GM19372 (cell line): ENCODE measurements around the gene SORL1.

Experiments used
- ATAC-seq: cut with Tn5 transposase; IDR thresholded peaks from one replicate; pipeline ENCODE4 v1.9.1; 2021; ENCODE audit warnings: mild to moderate bottlenecking, low read depth, moderate library complexity; ENCODE audit not compliant: unreplicated experiment

The SORL1 gene

GRCh38 chr11:121671283-121672168 lies 219.4 kb downstream of the SORL1 start:
- no peak for ATAC-seq

- ATAC-seq: no peak
Measured at GRCh38 chr11:121672630-121673487, 220.7 kb downstream of the SORL1 start.

GRCh38 chr11:121681550-121682268 lies 229.6 kb downstream of the SORL1 start:
- no peak for ATAC-seq
